ENCODE data around the gene JUND.

GRCh38 chr19:18326772-18327171 is 45.4 kb upstream of the JUND start:
- no peak for TF ChIP-seq EP300 (IDR thresholded peaks at IDR 0.05)
- TF ChIP-seq CTCF (IDR thresholded peaks at IDR 0.05) = no peak
